ENCODE data around the gene PUM1. TPM values are rescaled to one million over a fixed set of nuclear protein-coding genes. Genes with fewer than 3 reads are reported as not detected.

Gene PUM1
- total and polyA plus RNA-seq, 7 experiments from 2014 or later = 114 to 226 (median 154) TPM

GRCh38 chr1:30905403-30905802, 160.1 kb downstream of the PUM1 start:
- H3K9me3 Mint-ChIP-seq = peaks cover 0 to 4% (median 0%) of the 10 kb centered on the region in 11 donors
- POLR2A ChIA-PET = no interaction called here
- ATAC-seq (no peak), DNase-seq (no peak)
- no peak overlapping the region for H3K4me3 ChIP-seq (ENCODE audit: low read length)
- no peaks in the 10 kb centered on the region for H3K9me3 ChIP-seq (ENCODE audit: control insufficient read depth in 2 of 3, low read length in 3 of 3)
- H3K4me1 Mint-ChIP-seq = peaks cover 9 to 18% (median 14%) of the 10 kb centered on the region in 7 donors
- H3K4me1 ChIP-seq (ENCODE audit: control insufficient read depth in 2 of 2, insufficient read depth in 2 of 2, low read length in 2 of 2) = peaks cover 0 to 6% of the 10 kb centered on the region in 2 donors
- H3K36me3 Mint-ChIP-seq = peaks cover 0 to 4% (median 0%) of the 10 kb centered on the region in 5 donors
- CTCF ChIA-PET = no interaction called here
- H3K4me3 Mint-ChIP-seq = peak overlapping the region in 1 of 10 donors; percentile 44
- H3K27me3 Mint-ChIP-seq = peaks cover 21 to 53% (median 26%) of the 10 kb centered on the region in 5 donors
- H3K27ac ChIP-seq (ENCODE audit: low read depth, low read length) = no peak overlapping the region
- H3K27ac Mint-ChIP-seq = peak overlapping the region in 1 of 9 donors; percentile 41
- H3K36me3 ChIP-seq (ENCODE audit: control insufficient read depth in 2 of 3, insufficient read depth in 3 of 3, low read length in 3 of 3) = no peaks in the 10 kb centered on the region
- intact Hi-C loops (cut with micrococcal nuclease) = loop anchor here in 1 of 2 donors (5.0 kb wide), 1 partner anchor 502 kb away; no protein-coding TSS in a partner anchor
- H3K27me3 ChIP-seq (ENCODE audit: control insufficient read depth in 2 of 2, insufficient read depth in 2 of 2, low read length in 2 of 2) = peaks cover 0 to 4% of the 10 kb centered on the region in 2 donors

DNA sequence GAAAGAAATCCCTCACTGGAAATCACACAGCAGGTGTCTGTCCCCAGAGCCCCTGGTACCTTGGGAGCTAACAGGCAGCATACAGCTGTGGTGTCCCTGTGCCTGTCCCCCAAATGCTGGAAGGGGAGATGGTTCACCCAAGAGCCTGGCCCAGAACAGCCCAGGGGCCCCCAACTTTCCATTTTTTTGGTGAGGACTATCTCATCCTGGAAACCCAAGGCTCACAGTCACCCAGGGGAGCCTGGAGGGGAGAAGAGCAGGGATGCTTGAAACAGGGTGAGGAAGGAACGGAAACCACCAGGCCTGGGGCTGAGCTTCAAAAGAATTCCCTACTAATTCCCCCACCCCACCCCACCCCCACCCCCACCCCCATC, 160.6 kb downstream of the PUM1 start:
- Mint-ChIP-seq H3K4me3 (no peak overlapping the region), H3K9me3 (peaks cover 0 to 4% (median 0%) of the 10 kb centered on the region in 11 donors), H3K27ac (no peak overlapping the region), H3K36me3 (peaks cover 0 to 4% (median 0%) of the 10 kb centered on the region in 5 donors), H3K4me1 (peaks cover 9 to 18% (median 14%) of the 10 kb centered on the region in 7 donors), H3K27me3 (peaks cover 21 to 48% (median 25%) of the 10 kb centered on the region in 5 donors)
- Histone ChIP-seq H3K4me3 (ENCODE audit: low read length) (no peak overlapping the region), H3K27ac (ENCODE audit: low read depth, low read length) (no peak overlapping the region), H3K27me3 (ENCODE audit: control insufficient read depth in 2 of 2, insufficient read depth in 2 of 2, low read length in 2 of 2) (peaks cover 0 to 4% of the 10 kb centered on the region in 2 donors), H3K4me1 (ENCODE audit: control insufficient read depth in 2 of 2, insufficient read depth in 2 of 2, low read length in 2 of 2) (peaks cover 0 to 6% of the 10 kb centered on the region in 2 donors), H3K36me3 (ENCODE audit: control insufficient read depth in 2 of 3, insufficient read depth in 3 of 3, low read length in 3 of 3) (no peaks in the 10 kb centered on the region), H3K9me3 (ENCODE audit: control insufficient read depth in 2 of 3, low read length in 3 of 3) (no peaks in the 10 kb centered on the region)
- ChIA-PET POLR2A (no interaction called here), CTCF (no interaction called here)
- no peak for ATAC-seq
- no peak for DNase-seq
- intact Hi-C loops (cut with micrococcal nuclease) = loop anchor here in 1 of 2 donors (5.0 kb wide), 1 partner anchor 502 kb away; no protein-coding TSS in a partner anchor

GRCh38 chr1:30904191-30904961, 161.1 kb downstream of the PUM1 start:
- Histone ChIP-seq H3K4me1 (ENCODE audit: control insufficient read depth in 2 of 2, insufficient read depth in 2 of 2, low read length in 2 of 2) (peaks cover 0 to 6% of the 10 kb centered on the region in 2 donors), H3K27me3 (ENCODE audit: control insufficient read depth in 2 of 2, insufficient read depth in 2 of 2, low read length in 2 of 2) (peaks cover 0 to 4% of the 10 kb centered on the region in 2 donors), H3K4me3 (ENCODE audit: low read length) (no peak overlapping the region), H3K36me3 (ENCODE audit: control insufficient read depth in 2 of 3, insufficient read depth in 3 of 3, low read length in 3 of 3) (no peaks in the 10 kb centered on the region), H3K9me3 (ENCODE audit: control insufficient read depth in 2 of 3, low read length in 3 of 3) (no peaks in the 10 kb centered on the region), H3K27ac (ENCODE audit: low read depth, low read length) (no peak overlapping the region)
- ATAC-seq (no peak), DNase-seq (no peak)
- Mint-ChIP-seq H3K36me3 (peaks cover 0 to 3% (median 0%) of the 10 kb centered on the region in 5 donors), H3K9me3 (peaks cover 0 to 4% (median 0%) of the 10 kb centered on the region in 11 donors), H3K4me3 (no peak overlapping the region), H3K27ac (no peak overlapping the region), H3K4me1 (peaks cover 6 to 12% (median 10%) of the 10 kb centered on the region in 7 donors), H3K27me3 (peaks cover 18 to 42% (median 24%) of the 10 kb centered on the region in 5 donors)
- POLR2A ChIA-PET = interaction anchor here (0.5 kb wide), 2 partner anchors 107 to 189 kb away, joined by 3 read pairs; no protein-coding TSS in a partner anchor
- intact Hi-C loops (cut with micrococcal nuclease) = no loop called here
- CTCF ChIA-PET = no interaction called here

GRCh38 chr1:30903343-30904034, 162.0 kb downstream of the PUM1 start:
- Histone ChIP-seq H3K36me3 (ENCODE audit: control insufficient read depth in 2 of 3, insufficient read depth in 3 of 3, low read length in 3 of 3) (no peaks in the 10 kb centered on the region), H3K4me3 (ENCODE audit: low read length) (no peak overlapping the region), H3K4me1 (ENCODE audit: control insufficient read depth in 2 of 2, insufficient read depth in 2 of 2, low read length in 2 of 2) (peaks cover 0 to 6% of the 10 kb centered on the region in 2 donors), H3K9me3 (ENCODE audit: control insufficient read depth in 2 of 3, low read length in 3 of 3) (no peaks in the 10 kb centered on the region), H3K27ac (ENCODE audit: low read depth, low read length) (no peak overlapping the region), H3K27me3 (ENCODE audit: control insufficient read depth in 2 of 2, insufficient read depth in 2 of 2, low read length in 2 of 2) (peaks cover 0 to 4% of the 10 kb centered on the region in 2 donors)
- ChIA-PET POLR2A (interaction anchor here (0.5 kb wide), 1 partner anchor 108 kb away, joined by 3 read pairs; no protein-coding TSS in a partner anchor), CTCF (no interaction called here)
- Mint-ChIP-seq H3K9me3 (peaks cover 0 to 4% (median 0%) of the 10 kb centered on the region in 11 donors), H3K27ac (no peak overlapping the region), H3K4me1 (peaks cover 0 to 7% (median 7%) of the 10 kb centered on the region in 7 donors), H3K27me3 (peaks cover 12 to 37% (median 23%) of the 10 kb centered on the region in 5 donors), H3K4me3 (no peak overlapping the region), H3K36me3 (peaks cover 0 to 2% (median 0%) of the 10 kb centered on the region in 5 donors)
- ATAC-seq (no peak), DNase-seq (no peak)
- intact Hi-C loops (cut with micrococcal nuclease) = no loop called here

DNA sequence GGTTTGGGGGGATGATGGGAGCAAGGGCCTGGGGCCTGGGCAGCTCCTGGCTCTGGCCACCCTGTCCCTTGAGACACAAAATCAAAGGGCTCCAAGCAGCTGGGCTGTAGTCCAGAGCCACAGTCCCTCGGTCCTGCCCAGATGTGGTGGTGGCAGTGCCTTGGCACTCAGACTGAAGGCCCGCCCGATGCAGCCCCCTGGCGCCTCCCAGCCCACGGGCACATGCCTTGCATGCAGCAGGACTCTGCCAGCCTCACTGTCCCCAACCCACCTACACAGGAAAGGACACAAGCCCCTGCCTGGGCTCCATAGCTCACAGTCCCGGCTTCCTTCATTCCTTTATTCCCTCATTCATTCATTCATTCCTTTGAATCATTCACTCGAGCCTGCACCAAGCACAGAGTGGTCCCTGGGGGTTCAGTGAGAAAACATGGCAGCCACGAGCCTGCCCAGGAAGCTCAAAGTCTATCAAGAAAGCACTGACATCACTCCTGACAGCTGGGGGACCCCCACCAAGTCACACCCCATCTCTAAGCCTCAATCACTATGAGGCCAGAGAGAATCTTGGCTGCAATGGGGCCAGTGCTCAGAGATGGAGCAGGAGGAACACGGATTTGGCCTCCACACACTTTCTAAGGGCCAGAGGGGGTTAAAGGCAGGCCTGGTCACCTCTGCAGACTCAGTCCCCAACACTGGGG, 162.8 kb downstream of the PUM1 start:
- Histone ChIP-seq H3K27me3 (ENCODE audit: control insufficient read depth in 2 of 2, insufficient read depth in 2 of 2, low read length in 2 of 2) (peaks cover 0 to 4% of the 10 kb centered on the region in 2 donors), H3K4me1 (ENCODE audit: control insufficient read depth in 2 of 2, insufficient read depth in 2 of 2, low read length in 2 of 2) (peaks cover 0 to 3% of the 10 kb centered on the region in 2 donors), H3K36me3 (ENCODE audit: control insufficient read depth in 2 of 3, insufficient read depth in 3 of 3, low read length in 3 of 3) (no peaks in the 10 kb centered on the region), H3K4me3 (ENCODE audit: low read length) (no peak overlapping the region), H3K27ac (ENCODE audit: low read depth, low read length) (no peak overlapping the region), H3K9me3 (ENCODE audit: control insufficient read depth in 2 of 3, low read length in 3 of 3) (no peaks in the 10 kb centered on the region)
- Mint-ChIP-seq H3K4me1 (peaks cover 0 to 7% (median 6%) of the 10 kb centered on the region in 7 donors), H3K9me3 (peaks cover 0 to 4% (median 0%) of the 10 kb centered on the region in 11 donors), H3K4me3 (peak overlapping the region in 1 of 10 donors; percentile 5), H3K27me3 (peaks cover 12 to 36% (median 23%) of the 10 kb centered on the region in 5 donors), H3K36me3 (peaks cover 0 to 2% (median 0%) of the 10 kb centered on the region in 5 donors), H3K27ac (peak overlapping the region in 1 of 9 donors; percentile 3)
- DNase-seq (no peak), ATAC-seq (no peak)
- CTCF ChIA-PET = no interaction called here
- intact Hi-C loops (cut with micrococcal nuclease) = no loop called here
- POLR2A ChIA-PET = no interaction called here

DNA sequence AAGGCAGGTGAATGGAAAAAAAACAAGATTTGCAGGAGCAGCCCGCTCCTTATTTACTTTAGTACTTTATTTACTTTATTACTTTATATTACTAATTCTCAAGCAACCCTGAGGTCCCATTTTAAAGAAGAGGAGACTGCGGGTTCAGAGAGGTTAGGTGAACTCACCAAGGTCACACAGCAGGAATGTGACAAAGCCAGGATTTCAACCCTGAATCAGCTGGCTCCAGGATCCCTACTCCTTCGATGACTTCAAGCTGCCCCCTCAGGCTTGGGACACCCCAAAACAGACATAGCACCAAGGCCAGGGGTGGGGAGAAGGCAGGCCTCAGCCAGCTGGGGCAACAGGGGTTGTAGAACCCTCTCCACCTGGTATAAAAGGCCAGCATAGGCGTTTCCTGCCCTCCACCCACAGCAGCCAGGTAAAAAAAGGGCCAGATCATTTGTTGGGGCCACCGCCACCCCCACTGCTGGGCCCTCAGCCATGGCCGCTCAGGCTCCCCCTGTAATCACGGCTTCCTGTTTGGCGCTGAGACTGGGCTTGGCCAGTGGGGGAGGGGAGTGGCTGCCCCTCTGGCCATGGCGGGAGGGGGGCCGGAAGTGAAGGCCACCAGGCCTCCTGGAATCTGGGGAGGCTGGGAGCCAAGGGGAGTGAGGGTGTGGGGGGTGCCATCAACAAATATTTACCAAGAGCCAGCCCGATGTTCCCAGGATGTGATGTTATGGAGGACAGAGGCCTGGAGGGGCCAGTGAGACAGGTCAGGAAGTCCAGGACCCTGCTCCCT, 163.5 kb downstream of the PUM1 start:
- DNase-seq (no peak), ATAC-seq (no peak)
- Mint-ChIP-seq H3K36me3 (no peaks in the 10 kb centered on the region), H3K4me3 (no peak overlapping the region), H3K9me3 (no peaks in the 10 kb centered on the region), H3K4me1 (no peaks in the 10 kb centered on the region), H3K27ac (no peak overlapping the region), H3K27me3 (peaks cover 5 to 30% (median 18%) of the 10 kb centered on the region in 5 donors)
- no peak overlapping the region for H3K27ac ChIP-seq (ENCODE audit: low read depth, low read length)
- no peaks in the 10 kb centered on the region for H3K36me3 ChIP-seq (ENCODE audit: control insufficient read depth in 2 of 3, insufficient read depth in 3 of 3, low read length in 3 of 3)
- CTCF ChIA-PET = no interaction called here
- POLR2A ChIA-PET = no interaction called here
- no peak overlapping the region for H3K4me3 ChIP-seq (ENCODE audit: low read length)
- no peaks in the 10 kb centered on the region for H3K9me3 ChIP-seq (ENCODE audit: control insufficient read depth in 2 of 3, low read length in 3 of 3)
- no peaks in the 10 kb centered on the region for H3K4me1 ChIP-seq (ENCODE audit: control insufficient read depth in 2 of 2, insufficient read depth in 2 of 2, low read length in 2 of 2)
- intact Hi-C loops (cut with micrococcal nuclease) = no loop called here
- peaks cover 0 to under 1% of the 10 kb centered on the region in 2 donors for H3K27me3 ChIP-seq (ENCODE audit: control insufficient read depth in 2 of 2, insufficient read depth in 2 of 2, low read length in 2 of 2)

All from naive thymus-derived CD4-positive, alpha-beta T cell (primary cell).